Chondrocyte (in vitro differentiated cells): ENCODE measurements around the gene FA2H. TPM values are rescaled to one million over a fixed set of nuclear protein-coding genes. Genes with fewer than 3 reads are reported as not detected.
A peak's percentile ranks its signal among the peaks of the same experiment; 100 is the strongest.

ENCODE experiments used
- DNase-seq: peaks from one replicate; pipeline ENCODE4 v3.0.0; 2021; ENCODE audit warnings: mixed read lengths, low spot score
- H3K27ac Mint-ChIP-seq: one replicate; pipeline ENCODE4 v1.8.0; 2021; ENCODE audit warnings: mild to moderate bottlenecking, moderate library complexity, mixed read lengths; ENCODE audit not compliant: unreplicated experiment
- H3K27me3 Mint-ChIP-seq: 2 replicates; pipeline ENCODE4 v1.8.0; 2021; ENCODE audit warnings: low read depth, mixed read lengths
- H3K36me3 Mint-ChIP-seq: 2 replicates; pipeline ENCODE4 v1.8.0; 2021; ENCODE audit warnings: low read depth, mixed read lengths
- H3K4me1 Mint-ChIP-seq: 2 replicates; pipeline ENCODE4 v1.8.0; 2021; ENCODE audit warnings: low read depth, mild to moderate bottlenecking, mixed read lengths
- H3K4me3 Mint-ChIP-seq: one replicate; pipeline ENCODE4 v1.8.0; 2021; ENCODE audit warnings: mild to moderate bottlenecking, moderate library complexity, mixed read lengths; ENCODE audit not compliant: unreplicated experiment
- H3K9me3 Mint-ChIP-seq: 2 replicates; pipeline ENCODE4 v1.8.0; 2021; ENCODE audit warnings: low read depth, mixed read lengths
- total RNA-seq: library from RNA; stranded (reverse); gene quantifications from 3 replicates; pipeline ENCODE4 v1.2.1, GENCODE V29; 2021
- TF ChIP-seq, protein P1 (sequence below): fragments of 200-600 bp; sonication (generic); IDR thresholded peaks from 2 replicates; pipeline ENCODE4 v1.5.0; 2021; ENCODE audit warnings: antibody characterized with exemption, mild to moderate bottlenecking, moderate library complexity

FA2H gene
- total RNA-seq, 1 donor from 2014 or later: not detected

DNA sequence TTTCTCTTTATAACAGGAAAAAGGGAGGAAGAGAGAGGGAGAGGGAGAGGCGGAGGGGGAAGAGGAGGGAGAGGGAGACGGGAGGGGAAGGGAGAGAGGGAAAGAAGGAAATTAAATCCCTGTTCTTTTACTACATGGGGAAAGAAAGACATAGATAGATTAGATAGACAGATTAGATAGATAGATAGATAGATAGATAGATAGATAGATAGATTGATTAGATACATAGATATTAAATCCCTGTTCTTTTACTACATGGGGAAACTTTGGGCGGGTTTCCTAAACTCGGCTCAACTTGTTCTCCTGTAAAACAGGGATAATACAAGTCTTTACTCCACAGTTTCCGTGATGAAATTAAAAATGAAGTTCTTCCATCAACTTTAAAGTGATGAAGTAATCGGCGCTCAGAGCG is 108.6 kb downstream of the FA2H start:
- DNase-seq: no peak
- peaks cover 12% of the 10 kb centered on the region for H3K36me3 Mint-ChIP-seq
- TF ChIP-seq, protein P1, sequence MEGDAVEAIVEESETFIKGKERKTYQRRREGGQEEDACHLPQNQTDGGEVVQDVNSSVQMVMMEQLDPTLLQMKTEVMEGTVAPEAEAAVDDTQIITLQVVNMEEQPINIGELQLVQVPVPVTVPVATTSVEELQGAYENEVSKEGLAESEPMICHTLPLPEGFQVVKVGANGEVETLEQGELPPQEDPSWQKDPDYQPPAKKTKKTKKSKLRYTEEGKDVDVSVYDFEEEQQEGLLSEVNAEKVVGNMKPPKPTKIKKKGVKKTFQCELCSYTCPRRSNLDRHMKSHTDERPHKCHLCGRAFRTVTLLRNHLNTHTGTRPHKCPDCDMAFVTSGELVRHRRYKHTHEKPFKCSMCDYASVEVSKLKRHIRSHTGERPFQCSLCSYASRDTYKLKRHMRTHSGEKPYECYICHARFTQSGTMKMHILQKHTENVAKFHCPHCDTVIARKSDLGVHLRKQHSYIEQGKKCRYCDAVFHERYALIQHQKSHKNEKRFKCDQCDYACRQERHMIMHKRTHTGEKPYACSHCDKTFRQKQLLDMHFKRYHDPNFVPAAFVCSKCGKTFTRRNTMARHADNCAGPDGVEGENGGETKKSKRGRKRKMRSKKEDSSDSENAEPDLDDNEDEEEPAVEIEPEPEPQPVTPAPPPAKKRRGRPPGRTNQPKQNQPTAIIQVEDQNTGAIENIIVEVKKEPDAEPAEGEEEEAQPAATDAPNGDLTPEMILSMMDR: no peak
- no peaks in the 10 kb centered on the region for H3K27me3 Mint-ChIP-seq
- peaks cover 24% of the 10 kb centered on the region for H3K4me1 Mint-ChIP-seq
- peak overlapping the region; percentile 90 for H3K4me3 Mint-ChIP-seq
- no peaks in the 10 kb centered on the region for H3K9me3 Mint-ChIP-seq
- H3K27ac Mint-ChIP-seq: peak overlapping the region; percentile 93

Other genes starting within 250 kb of the FA2H start
- 241 to 277 TPM (median 276 TPM) in 3 replicates for gene GLG1, start 167.7 kb downstream of the FA2H start, total RNA-seq
- gene RFWD3, start 107.9 kb downstream of the FA2H start, total RNA-seq: 22.3 to 32.2 TPM (median 23.2 TPM) in 3 replicates
- gene MLKL, start 74.0 kb downstream of the FA2H start, total RNA-seq: 2.7 to 3.4 TPM in 2 of 3 replicates, not detected in the other
- 36.8 to 40.9 TPM (median 37.3 TPM) in 3 replicates for gene WDR59, start 210.3 kb upstream of the FA2H start, total RNA-seq
- 18.5 to 23.0 TPM (median 22.7 TPM) in 3 replicates for gene ZNRF1, start 224.2 kb upstream of the FA2H start, total RNA-seq